ENCODE results near the gene COL4A1.

GRCh38 chr13:110278859-110279258, 28.1 kb downstream of the COL4A1 start:
- TF ChIP-seq EP300 (IDR thresholded peaks at IDR 0.05; ENCODE audit: borderline replicate concordance in 1 of 2, low read depth in 1 of 2, low read length in 1 of 2) (no peak), RAD21 (IDR thresholded peaks at IDR 0.05; ENCODE audit: low read length) (no peak), CTCF (IDR thresholded peaks at IDR 0.05) (no peak)
